ENCODE measurements around the gene SMURF1. TPM values are rescaled to one million over a fixed set of nuclear protein-coding genes. Genes with fewer than 3 reads are reported as not detected.
"Not testable (repeated sequence)": the region's sequence is repeated elsewhere in the genome, so short reads cannot be mapped to it uniquely, and the experiment has no call there.

SMURF1 gene
- total and polyA plus RNA-seq, 2 donors (not counting 1 experiment from before 2014, with no cell fraction given): 17.2 to 18.7 TPM

- H3K9me3 ChIP-seq (ENCODE audit: control insufficient read depth, insufficient read depth, low read depth, low read length): no peaks in the 10 kb centered on the region
- no peak for DNase-seq (ENCODE audit: low read depth in 2 of 2)
- H3K27me3 ChIP-seq (ENCODE audit: control insufficient read depth, insufficient read depth, low read length): peaks cover 3% of the 10 kb centered on the region
- H3K4me1 ChIP-seq (ENCODE audit: control insufficient read depth, extremely low read depth, insufficient read depth, low read length): no peaks in the 10 kb centered on the region
- no peaks in the 10 kb centered on the region for H4K20me1 ChIP-seq (ENCODE audit: control insufficient read depth, extremely low read depth, insufficient read depth, low read length)
- TF ChIP-seq EZH2 (IDR thresholded peaks at IDR 0.05; ENCODE audit: low read length, missing control alignments): no peak
- TF ChIP-seq CTCF (conservative IDR thresholded peaks at IDR 0.05 in 1 of 2, IDR thresholded peaks at IDR 0.05 in 1 of 2; ENCODE audit: low read depth in 1 of 2, low read length in 2 of 2): no peak
- no peaks in the 10 kb centered on the region for H3K79me2 ChIP-seq (ENCODE audit: control insufficient read depth, insufficient read depth, low read length)
- no peaks in the 10 kb centered on the region for H3K36me3 ChIP-seq (ENCODE audit: control insufficient read depth, insufficient read depth, low read length)
- H2AFZ ChIP-seq (ENCODE audit: low read length): no peak overlapping the region
- H3K4me2 ChIP-seq (ENCODE audit: extremely low read depth, insufficient read depth, low read length): no peak overlapping the region
- H3K27ac ChIP-seq (ENCODE audit: insufficient read depth, low read length): no peak overlapping the region
- no peak overlapping the region for H3K4me3 ChIP-seq (replicated peaks in 1 of 4; ENCODE audit: control extremely low read depth in 1 of 4, insufficient read depth in 1 of 4, low read depth in 3 of 4, low read length in 4 of 4)
- H3K9ac ChIP-seq (ENCODE audit: insufficient read depth, low read length): no peak overlapping the region
These were observed 23.2 kb upstream of the SMURF1 start for GRCh38 chr7:99167072-99167471.

- DNase-seq (ENCODE audit: low read depth in 2 of 2): no peak
- Histone ChIP-seq H3K9ac (ENCODE audit: insufficient read depth, low read length) (no peak overlapping the region), H2AFZ (ENCODE audit: low read length) (no peak overlapping the region), H3K36me3 (ENCODE audit: control insufficient read depth, insufficient read depth, low read length) (no peaks in the 10 kb centered on the region), H3K27ac (ENCODE audit: insufficient read depth, low read length) (no peak overlapping the region), H3K4me1 (ENCODE audit: control insufficient read depth, extremely low read depth, insufficient read depth, low read length) (no peaks in the 10 kb centered on the region), H3K4me2 (ENCODE audit: extremely low read depth, insufficient read depth, low read length) (no peak overlapping the region), H3K4me3 (replicated peaks in 1 of 4; ENCODE audit: control extremely low read depth in 1 of 4, insufficient read depth in 1 of 4, low read depth in 3 of 4, low read length in 4 of 4) (no peak overlapping the region), H3K79me2 (ENCODE audit: control insufficient read depth, insufficient read depth, low read length) (no peaks in the 10 kb centered on the region), H3K9me3 (ENCODE audit: control insufficient read depth, insufficient read depth, low read depth, low read length) (no peaks in the 10 kb centered on the region), H4K20me1 (ENCODE audit: control insufficient read depth, extremely low read depth, insufficient read depth, low read length) (no peaks in the 10 kb centered on the region), H3K27me3 (ENCODE audit: control insufficient read depth, insufficient read depth, low read length) (peaks cover 3% of the 10 kb centered on the region)
- TF ChIP-seq CTCF (conservative IDR thresholded peaks at IDR 0.05 in 1 of 2, IDR thresholded peaks at IDR 0.05 in 1 of 2; ENCODE audit: low read depth in 1 of 2, low read length in 2 of 2): no peak
- no peak for TF ChIP-seq EZH2 (IDR thresholded peaks at IDR 0.05; ENCODE audit: low read length, missing control alignments)
These were observed 21.9 kb upstream of the SMURF1 start for GRCh38 chr7:99165816-99166215.

GRCh38 chr7:99163669-99164068 is 19.8 kb upstream of the SMURF1 start:
- not testable (repeated sequence) for H3K4me1 ChIP-seq (ENCODE audit: control insufficient read depth, extremely low read depth, insufficient read depth, low read length); H3K79me2 ChIP-seq (ENCODE audit: control insufficient read depth, insufficient read depth, low read length); H3K9ac ChIP-seq (ENCODE audit: insufficient read depth, low read length); H3K9me3 ChIP-seq (ENCODE audit: control insufficient read depth, insufficient read depth, low read depth, low read length); H3K4me2 ChIP-seq (ENCODE audit: extremely low read depth, insufficient read depth, low read length); H3K36me3 ChIP-seq (ENCODE audit: control insufficient read depth, insufficient read depth, low read length); H3K4me3 ChIP-seq (replicated peaks in 1 of 4; ENCODE audit: control extremely low read depth in 1 of 4, insufficient read depth in 1 of 4, low read depth in 3 of 4, low read length in 4 of 4); H2AFZ ChIP-seq (ENCODE audit: low read length); H3K27me3 ChIP-seq (ENCODE audit: control insufficient read depth, insufficient read depth, low read length); H3K27ac ChIP-seq (ENCODE audit: insufficient read depth, low read length); H4K20me1 ChIP-seq (ENCODE audit: control insufficient read depth, extremely low read depth, insufficient read depth, low read length)
- DNase-seq (ENCODE audit: low read depth in 2 of 2): peak in 1 of 2 donors; percentile 22
